ENCODE data around the gene PLCG2. TPM values are rescaled to one million over a fixed set of nuclear protein-coding genes. Genes with fewer than 3 reads are reported as not detected.

The PLCG2 gene
- total and polyA plus RNA-seq, 2 of the 8 experiments (the other 6 are each of a cell fraction or from before 2014, with no cell fraction given) = 6.1 to 6.9 TPM

DNA sequence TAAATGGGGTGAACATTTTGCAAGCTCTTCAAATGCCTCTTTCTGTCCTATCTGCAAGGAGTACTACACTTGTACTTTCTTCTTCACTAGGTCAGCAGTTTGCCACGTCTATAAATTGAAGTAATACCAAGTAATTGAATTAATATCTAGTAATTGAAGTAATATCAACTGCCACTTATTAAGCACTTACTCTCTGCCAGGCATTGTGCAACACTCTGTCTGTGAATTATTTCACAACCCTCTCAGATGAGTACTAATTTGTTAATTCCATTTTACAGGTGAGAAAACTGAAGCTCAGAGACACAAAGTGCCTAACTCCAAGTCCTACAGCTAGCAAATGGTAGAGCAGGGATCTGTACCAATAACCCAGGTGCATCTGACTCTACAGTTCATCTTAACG, 228.1 kb downstream of the PLCG2 start:
- Histone ChIP-seq H2BK5ac (ENCODE audit: low read depth, low read length) (no peak overlapping the region), H3K9me3 (ENCODE audit: insufficient read depth in 2 of 2, low read depth in 1 of 2, low read length in 1 of 2) (peaks cover 19 to 32% of the 10 kb centered on the region in 2 experiments), H3K79me1 (ENCODE audit: low read depth, low read length) (no peaks in the 10 kb centered on the region), H3K4me3 (ENCODE audit: extremely low read depth in 1 of 4, insufficient read depth in 2 of 4, low read depth in 3 of 4, low read length in 4 of 4) (no peak overlapping the region), H3K27ac (ENCODE audit: low read depth, low read length) (no peak overlapping the region), H3K4ac (replicated peaks; ENCODE audit: insufficient read length, low read depth, low read length) (no peak overlapping the region), H2BK120ac (replicated peaks; ENCODE audit: low read depth, low read length) (no peak overlapping the region), H2AK5ac (ENCODE audit: low read depth, low read length) (no peak overlapping the region), H3K18ac (ENCODE audit: extremely low read depth, low read length) (no peak overlapping the region), H3K9ac (replicated peaks in 1 of 4; ENCODE audit: extremely low read depth in 1 of 4, low read depth in 3 of 4, low read length in 3 of 4) (no peak overlapping the region), H2BK12ac (ENCODE audit: low read depth, low read length) (no peak overlapping the region), H4K91ac (replicated peaks; ENCODE audit: insufficient read length, low read length) (no peak overlapping the region), H3K36me3 (ENCODE audit: control insufficient read depth in 2 of 4, insufficient read depth in 4 of 4, low read length in 3 of 4) (no peaks in the 10 kb centered on the region), H3K4me1 (replicated peaks in 1 of 4; ENCODE audit: control insufficient read depth in 3 of 4, insufficient read depth in 4 of 4, low read length in 3 of 4) (no peaks in the 10 kb centered on the region), H3K23me2 (ENCODE audit: low read depth, low read length) (no peaks in the 10 kb centered on the region), H4K20me1 (replicated peaks in 1 of 2; ENCODE audit: control insufficient read depth in 1 of 2, insufficient read depth in 2 of 2, low read length in 2 of 2) (no peaks in the 10 kb centered on the region), H3K56ac (replicated peaks; ENCODE audit: insufficient read length, low read depth, low read length) (no peak overlapping the region), H2BK15ac (ENCODE audit: low read length) (no peak overlapping the region), H2BK20ac (ENCODE audit: low read length) (no peak overlapping the region), H4K5ac (ENCODE audit: insufficient read length, low read depth, low read length) (no peak overlapping the region), H3K14ac (ENCODE audit: insufficient read length) (no peak overlapping the region), H3K27me3 (replicated peaks in 1 of 4; ENCODE audit: control insufficient read depth in 3 of 4, extremely low read depth in 1 of 4, insufficient read depth in 3 of 4, low read length in 3 of 4) (no peaks in the 10 kb centered on the region), H3K23ac (ENCODE audit: insufficient read length) (no peak overlapping the region), H4K8ac (ENCODE audit: extremely low read depth, insufficient read depth, low read length) (no peak overlapping the region), H2AFZ (ENCODE audit: low read length) (no peak overlapping the region), H3K4me2 (ENCODE audit: insufficient read depth in 1 of 2, low read depth in 2 of 2, low read length in 2 of 2) (no peak overlapping the region), H3K79me2 (ENCODE audit: control insufficient read depth in 1 of 2, insufficient read depth in 2 of 2, low read length in 2 of 2) (no peaks in the 10 kb centered on the region)
- FAIRE-seq = no peak
- ChIA-PET CTCF (ENCODE audit: partially characterized antibody) (interaction anchor here (1.2 kb wide), 2 partner anchors 10 to 20 kb away, joined by 3 to 7 read pairs; no protein-coding TSS in a partner anchor), POLR2A (ENCODE audit: partially characterized antibody) (no interaction called here)
- DNase-seq (ENCODE audit: low read depth in 1 of 2, low spot score in 2 of 2) = no peak
- WGBS, 2 experiments (ENCODE audit: extremely low coverage in 1 of 2, insufficient coverage in 1 of 2, insufficient read length in 1 of 2, insufficient replicate concordance in 2 of 2, low coverage in 1 of 2, low lambda C conversion rate in 2 of 2, missing lambda C conversion rate in 1 of 2) = 86% methylated on average over 2 of the region's 2 CpGs; no CpG with 5 or more reads in 1 of the 2 experiments
- TF ChIP-seq KDM1A (IDR thresholded peaks at IDR 0.05; ENCODE audit: borderline replicate concordance, low read length) = no peak
- TF ChIP-seq, protein P1, sequence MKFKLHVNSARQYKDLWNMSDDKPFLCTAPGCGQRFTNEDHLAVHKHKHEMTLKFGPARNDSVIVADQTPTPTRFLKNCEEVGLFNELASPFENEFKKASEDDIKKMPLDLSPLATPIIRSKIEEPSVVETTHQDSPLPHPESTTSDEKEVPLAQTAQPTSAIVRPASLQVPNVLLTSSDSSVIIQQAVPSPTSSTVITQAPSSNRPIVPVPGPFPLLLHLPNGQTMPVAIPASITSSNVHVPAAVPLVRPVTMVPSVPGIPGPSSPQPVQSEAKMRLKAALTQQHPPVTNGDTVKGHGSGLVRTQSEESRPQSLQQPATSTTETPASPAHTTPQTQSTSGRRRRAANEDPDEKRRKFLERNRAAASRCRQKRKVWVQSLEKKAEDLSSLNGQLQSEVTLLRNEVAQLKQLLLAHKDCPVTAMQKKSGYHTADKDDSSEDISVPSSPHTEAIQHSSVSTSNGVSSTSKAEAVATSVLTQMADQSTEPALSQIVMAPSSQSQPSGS (IDR thresholded peaks at IDR 0.05; ENCODE audit: low read length) = no peak
- TF ChIP-seq CEBPB (IDR thresholded peaks at IDR 0.05; ENCODE audit: low read depth, low read length) = no peak
- no peak for TF ChIP-seq RAD21 (IDR thresholded peaks at IDR 0.05 in 1 of 2, conservative IDR thresholded peaks at IDR 0.05 in 1 of 2; ENCODE audit: low read depth in 2 of 2, low read length in 2 of 2)
- TF ChIP-seq CHD1 (IDR thresholded peaks at IDR 0.05; ENCODE audit: low read depth, low read length) = no peak
